B cell (primary cell): ENCODE data around the gene CHKA.

ENCODE experiments used
- EZH2 ChIP-seq: IDR thresholded peaks from 2 replicates; pipeline ENCODE4 v1.6.1; 2012; ENCODE audit warnings: borderline replicate concordance, low read depth, mild to moderate bottlenecking, moderate library complexity, low read length; ENCODE audit not compliant: insufficient read depth, poor library complexity, severe bottlenecking
- TF ChIP-seq, protein P1 (sequence below): fragments of 200-600 bp; IDR thresholded peaks from one replicate; pipeline ENCODE4 v1.8.0; 2022; ENCODE audit warnings: antibody characterized with exemption, mild to moderate bottlenecking

DNA sequence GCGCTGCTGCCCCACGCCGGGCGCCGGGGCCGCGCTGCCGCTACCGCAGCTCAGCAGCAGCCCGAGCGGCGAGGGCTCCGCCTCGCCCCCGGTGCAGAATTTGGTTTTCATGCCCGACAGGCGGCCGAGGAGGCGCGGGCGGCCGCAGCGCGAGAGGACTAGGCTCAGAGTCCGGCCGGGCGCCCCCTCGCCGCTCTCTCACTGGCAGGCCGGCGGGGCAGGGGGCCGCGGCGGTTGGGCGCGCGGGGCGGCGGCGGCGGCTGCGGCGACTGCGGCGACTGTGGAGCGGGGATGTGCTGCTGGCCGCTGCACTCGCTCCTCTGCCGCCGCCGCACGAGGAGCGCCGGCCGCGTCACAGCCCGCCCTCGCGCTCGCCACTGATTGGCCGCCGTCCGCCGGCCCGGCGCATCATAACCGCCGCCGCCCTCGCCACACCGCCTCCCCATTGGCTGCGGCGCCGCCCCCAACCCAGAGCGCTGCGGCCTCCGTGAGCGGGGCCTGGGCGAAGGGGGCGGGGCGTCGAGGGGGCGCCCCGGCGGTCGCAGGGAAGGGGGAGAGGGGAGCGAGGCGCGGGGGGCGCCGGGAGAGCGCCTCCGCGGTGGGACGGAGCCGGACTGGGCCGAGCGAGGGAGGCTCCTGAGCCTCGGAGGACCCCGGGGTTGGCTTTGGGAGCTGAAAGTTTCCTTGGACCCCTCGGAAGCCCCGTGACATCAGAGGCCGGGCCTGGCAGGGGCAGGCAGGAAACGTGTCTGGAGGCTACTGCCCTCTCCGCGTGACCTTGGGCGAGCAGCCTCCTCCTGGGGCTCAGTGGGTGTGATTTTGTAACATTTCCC lies at the start of gene CHKA:
- TF ChIP-seq, protein P1, sequence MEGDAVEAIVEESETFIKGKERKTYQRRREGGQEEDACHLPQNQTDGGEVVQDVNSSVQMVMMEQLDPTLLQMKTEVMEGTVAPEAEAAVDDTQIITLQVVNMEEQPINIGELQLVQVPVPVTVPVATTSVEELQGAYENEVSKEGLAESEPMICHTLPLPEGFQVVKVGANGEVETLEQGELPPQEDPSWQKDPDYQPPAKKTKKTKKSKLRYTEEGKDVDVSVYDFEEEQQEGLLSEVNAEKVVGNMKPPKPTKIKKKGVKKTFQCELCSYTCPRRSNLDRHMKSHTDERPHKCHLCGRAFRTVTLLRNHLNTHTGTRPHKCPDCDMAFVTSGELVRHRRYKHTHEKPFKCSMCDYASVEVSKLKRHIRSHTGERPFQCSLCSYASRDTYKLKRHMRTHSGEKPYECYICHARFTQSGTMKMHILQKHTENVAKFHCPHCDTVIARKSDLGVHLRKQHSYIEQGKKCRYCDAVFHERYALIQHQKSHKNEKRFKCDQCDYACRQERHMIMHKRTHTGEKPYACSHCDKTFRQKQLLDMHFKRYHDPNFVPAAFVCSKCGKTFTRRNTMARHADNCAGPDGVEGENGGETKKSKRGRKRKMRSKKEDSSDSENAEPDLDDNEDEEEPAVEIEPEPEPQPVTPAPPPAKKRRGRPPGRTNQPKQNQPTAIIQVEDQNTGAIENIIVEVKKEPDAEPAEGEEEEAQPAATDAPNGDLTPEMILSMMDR, result no peak
- TF ChIP-seq EZH2, result no peak
